Keratinocyte (primary cell): ENCODE data around the gene SLC6A19. TPM values are rescaled to one million over a fixed set of nuclear protein-coding genes. Genes with fewer than 3 reads are reported as not detected.

Experiments
- DNase-seq: peaks from one replicate; pipeline ENCODE4 v3.0.0-alpha.2; 2011; ENCODE audit warnings: low read depth, missing footprints, low spot score
- FAIRE-seq: peaks from 2 replicates; lab custom pipeline; 2011; peaks lifted over from hg19 to GRCh38; lab: Jason Lieb, UNC
- H2AFZ ChIP-seq: 2 replicates; pipeline ENCODE4 v1.6.0; 2012; ENCODE audit warnings: low read length, control low read depth, inconsistent platforms; ENCODE audit not compliant: control insufficient read depth
- H3K27ac ChIP-seq: 2 replicates; pipeline ENCODE4 v1.5.1; 2011; ENCODE audit warnings: low read length; ENCODE audit not compliant: control insufficient read depth, insufficient read depth
- H3K27me3 ChIP-seq: 3 replicates; pipeline ENCODE4 v1.6.0; 2011; ENCODE audit warnings: low read length; ENCODE audit not compliant: control insufficient read depth, insufficient read depth; ENCODE audit errors: extremely low read depth
- H3K36me3 ChIP-seq, 2 experiments: 2 replicates in 1 of 2; 3 replicates in 1 of 2; pipeline ENCODE4 v1.5.1; 2011; ENCODE audit warnings: low read length in 2 of 2, mild to moderate bottlenecking in 1 of 2; ENCODE audit not compliant: control insufficient read depth in 2 of 2, insufficient read depth in 2 of 2; ENCODE audit errors: extremely low read depth in 1 of 2
- H3K4me1 ChIP-seq: 3 replicates; pipeline ENCODE4 v1.5.1; 2011; ENCODE audit warnings: low read length; ENCODE audit not compliant: control insufficient read depth, insufficient read depth; ENCODE audit errors: extremely low read depth
- H3K4me2 ChIP-seq: 3 replicates; pipeline ENCODE4 v1.6.0; 2011; ENCODE audit warnings: low read depth, low read length; ENCODE audit not compliant: control insufficient read depth, insufficient read depth; ENCODE audit errors: extremely low read depth
- H3K4me3 ChIP-seq, 3 experiments: fragments of 200-600 bp in 1 of 3; sonication (generic) in 1 of 3; 2 replicates in 2 of 3; 3 replicates in 1 of 3; pipeline ENCODE4 v1.5.1; 2011 to 2016; ENCODE audit warnings: low read length in 3 of 3, mild to moderate bottlenecking in 3 of 3, control low read depth in 2 of 3, inconsistent platforms in 1 of 3, low read depth in 1 of 3, mixed read lengths in 1 of 3, mixed run types in 1 of 3, moderate library complexity in 1 of 3; ENCODE audit not compliant: control insufficient read depth in 2 of 3, insufficient read depth in 2 of 3; ENCODE audit errors: extremely low read depth in 1 of 3
- H3K79me2 ChIP-seq: 2 replicates; pipeline ENCODE4 v1.6.0; 2012; ENCODE audit warnings: low read length; ENCODE audit not compliant: control insufficient read depth, insufficient read depth
- H3K9ac ChIP-seq: 3 replicates; pipeline ENCODE4 v1.6.0; 2011; ENCODE audit warnings: low read length; ENCODE audit not compliant: control insufficient read depth, insufficient read depth; ENCODE audit errors: extremely low read depth
- H3K9me1 ChIP-seq: 3 replicates; pipeline ENCODE4 v1.6.0; 2011; ENCODE audit warnings: low read length; ENCODE audit not compliant: control insufficient read depth, insufficient read depth; ENCODE audit errors: extremely low read depth
- H3K9me3 ChIP-seq: 2 replicates; pipeline ENCODE4 v1.5.1; 2012; ENCODE audit warnings: low read depth, low read length; ENCODE audit not compliant: control insufficient read depth
- H4K20me1 ChIP-seq: 3 replicates; pipeline ENCODE4 v1.6.0; 2011; ENCODE audit warnings: low read length; ENCODE audit not compliant: control insufficient read depth, insufficient read depth; ENCODE audit errors: extremely low read depth
- EZH2 ChIP-seq: IDR thresholded peaks from one replicate; pipeline ENCODE4 v1.6.1; 2012; ENCODE audit warnings: inconsistent platforms, mild to moderate bottlenecking, low read length, moderate library complexity
- dilution Hi-C: fragments of 300-500 bp; cut with MboI; formaldehyde crosslinking; loops from one replicate; pipeline ENCODE4 v1.7.0; 2020; ENCODE audit warnings: low sequenced_read_pairs; ENCODE audit not compliant: extremely low pct_ligation_motif_present
- polyA plus RNA-seq, 5 experiments: library from polyadenylated mRNA; depleted of rRNA in 3 of 5; stranded (reverse) in 3 of 5; stranded (forward) in 1 of 5; unstranded in 1 of 5; fragments of >200 nt; gene quantifications; 1 replicate in 1 of 5; 2 replicates in 3 of 5; 3 replicates in 1 of 5; pipeline versions ENCODE4 v1.2.1 to v1.2.3, GENCODE V29; 2011 to 2012; ENCODE audit warnings: missing spikeins in 2 of 5, low read depth in 1 of 5, low replicate concordance in 1 of 5
- TF ChIP-seq, protein P1 (sequence below), 3 experiments: IDR thresholded peaks in 1 of 3; conservative IDR thresholded peaks in 1 of 3; optimal IDR thresholded peaks in 1 of 3; 2 replicates in 2 of 3; 3 replicates in 1 of 3; pipeline versions ENCODE3 to v1.5.1; 2011; ENCODE audit warnings: low read length in 3 of 3, mild to moderate bottlenecking in 3 of 3, moderate library complexity in 2 of 3, control low read depth in 1 of 3, inconsistent platforms in 1 of 3; ENCODE audit not compliant: insufficient read depth in 2 of 3; ENCODE audit errors: extremely low read depth in 1 of 3

SLC6A19 gene
- polyA plus RNA-seq, 1 donor (not counting 4 experiments of a cell fraction or from before 2014, with no cell fraction given): not detected

- TF ChIP-seq, protein P1, sequence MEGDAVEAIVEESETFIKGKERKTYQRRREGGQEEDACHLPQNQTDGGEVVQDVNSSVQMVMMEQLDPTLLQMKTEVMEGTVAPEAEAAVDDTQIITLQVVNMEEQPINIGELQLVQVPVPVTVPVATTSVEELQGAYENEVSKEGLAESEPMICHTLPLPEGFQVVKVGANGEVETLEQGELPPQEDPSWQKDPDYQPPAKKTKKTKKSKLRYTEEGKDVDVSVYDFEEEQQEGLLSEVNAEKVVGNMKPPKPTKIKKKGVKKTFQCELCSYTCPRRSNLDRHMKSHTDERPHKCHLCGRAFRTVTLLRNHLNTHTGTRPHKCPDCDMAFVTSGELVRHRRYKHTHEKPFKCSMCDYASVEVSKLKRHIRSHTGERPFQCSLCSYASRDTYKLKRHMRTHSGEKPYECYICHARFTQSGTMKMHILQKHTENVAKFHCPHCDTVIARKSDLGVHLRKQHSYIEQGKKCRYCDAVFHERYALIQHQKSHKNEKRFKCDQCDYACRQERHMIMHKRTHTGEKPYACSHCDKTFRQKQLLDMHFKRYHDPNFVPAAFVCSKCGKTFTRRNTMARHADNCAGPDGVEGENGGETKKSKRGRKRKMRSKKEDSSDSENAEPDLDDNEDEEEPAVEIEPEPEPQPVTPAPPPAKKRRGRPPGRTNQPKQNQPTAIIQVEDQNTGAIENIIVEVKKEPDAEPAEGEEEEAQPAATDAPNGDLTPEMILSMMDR (optimal IDR thresholded peaks at IDR 0.05 in 1 of 3, IDR thresholded peaks at IDR 0.05 in 1 of 3, conservative IDR thresholded peaks at IDR 0.05 in 1 of 3; ENCODE audit: extremely low read depth in 1 of 3, insufficient read depth in 2 of 3, low read length in 3 of 3): no peak
- TF ChIP-seq EZH2: no peak
- Histone ChIP-seq H3K27ac (no peak overlapping the region), H3K4me1 (no peaks in the 10 kb centered on the region), H2AFZ (no peak overlapping the region), H3K4me3 (no peak overlapping the region), H3K27me3 (no peaks in the 10 kb centered on the region), H3K36me3 (no peaks in the 10 kb centered on the region), H4K20me1 (no peaks in the 10 kb centered on the region), H3K9me3 (peaks cover 24% of the 10 kb centered on the region), H3K79me2 (no peaks in the 10 kb centered on the region), H3K4me2 (no peak overlapping the region), H3K9me1 (no peaks in the 10 kb centered on the region), H3K9ac (no peak overlapping the region)
- dilution Hi-C loops: no loop called here
- no peak for DNase-seq
- no peak for FAIRE-seq
Observed at GRCh38 chr5:1219768-1220100, 18.3 kb downstream of the SLC6A19 start.

- H3K27ac ChIP-seq: no peak overlapping the region
- FAIRE-seq: no peak
- H3K79me2 ChIP-seq: no peaks in the 10 kb centered on the region
- no peaks in the 10 kb centered on the region for H3K36me3 ChIP-seq
- H2AFZ ChIP-seq: no peak overlapping the region
- no peak overlapping the region for H3K9ac ChIP-seq
- TF ChIP-seq EZH2: no peak
- TF ChIP-seq, protein P1 (optimal IDR thresholded peaks at IDR 0.05 in 1 of 3, IDR thresholded peaks at IDR 0.05 in 1 of 3, conservative IDR thresholded peaks at IDR 0.05 in 1 of 3; ENCODE audit: extremely low read depth in 1 of 3, insufficient read depth in 2 of 3, low read length in 3 of 3): no peak
- dilution Hi-C loops: no loop called here
- peaks cover 24% of the 10 kb centered on the region for H3K9me3 ChIP-seq
- no peak for DNase-seq
- no peaks in the 10 kb centered on the region for H3K27me3 ChIP-seq
- H3K4me2 ChIP-seq: no peak overlapping the region
- H4K20me1 ChIP-seq: no peaks in the 10 kb centered on the region
- H3K4me1 ChIP-seq: no peaks in the 10 kb centered on the region
- H3K4me3 ChIP-seq: no peak overlapping the region
- H3K9me1 ChIP-seq: no peaks in the 10 kb centered on the region
Observed at GRCh38 chr5:1220351-1220750, 19.0 kb downstream of the SLC6A19 start.
